Osteoblast (primary cell): Measurements from ENCODE around the gene BAX. TPM values are rescaled to one million over a fixed set of nuclear protein-coding genes. Genes with fewer than 3 reads are reported as not detected.

Experiments
- DNase-seq: peaks from one replicate; pipeline ENCODE4 v3.0.0; 2011; ENCODE audit warnings: low spot score, mixed read lengths; ENCODE audit not compliant: insufficient read length; ENCODE audit errors: missing footprints
- H2AFZ ChIP-seq: 2 replicates; pipeline ENCODE4 v1.6.0; 2011; ENCODE audit warnings: mild to moderate bottlenecking, low read length
- H3K27ac ChIP-seq: 2 replicates; pipeline ENCODE4 v1.5.1; 2011; ENCODE audit warnings: mild to moderate bottlenecking, low read depth, low read length, moderate library complexity
- H3K27me3 ChIP-seq: 2 replicates; pipeline ENCODE4 v1.6.0; 2012; ENCODE audit warnings: mild to moderate bottlenecking, control low read depth, inconsistent platforms, low read length, moderate library complexity; ENCODE audit not compliant: insufficient read depth
- H3K36me3 ChIP-seq: 2 replicates; pipeline ENCODE4 v1.5.1; 2011; ENCODE audit warnings: mild to moderate bottlenecking, low read length, control low read depth, moderate library complexity; ENCODE audit not compliant: insufficient read depth
- H3K4me1 ChIP-seq: 2 replicates; pipeline ENCODE4 v1.5.1; 2011; ENCODE audit warnings: mild to moderate bottlenecking, low read length, control low read depth, moderate library complexity; ENCODE audit not compliant: insufficient read depth
- H3K4me2 ChIP-seq: 2 replicates; pipeline ENCODE4 v1.6.0; 2011; ENCODE audit warnings: mild to moderate bottlenecking, low read length; ENCODE audit not compliant: insufficient read depth
- H3K4me3 ChIP-seq: fragments of 200-600 bp; sonication (generic); 3 replicates; pipeline ENCODE4 v1.5.1; 2012; ENCODE audit warnings: mild to moderate bottlenecking, low read length, inconsistent platforms; ENCODE audit not compliant: insufficient read depth
- H3K79me2 ChIP-seq: 2 replicates; pipeline ENCODE4 v1.6.0; 2012; ENCODE audit warnings: mild to moderate bottlenecking, low read length, control low read depth, inconsistent platforms; ENCODE audit not compliant: insufficient read depth
- H3K9me3 ChIP-seq: 2 replicates; pipeline ENCODE4 v1.5.1; 2011; ENCODE audit warnings: low read depth, low read length, control low read depth
- H4K20me1 ChIP-seq: 2 replicates; pipeline ENCODE4 v1.6.0; 2012; ENCODE audit warnings: mild to moderate bottlenecking, low read length, control low read depth; ENCODE audit not compliant: insufficient read depth
- CTCF ChIP-seq: IDR thresholded peaks from 2 replicates; pipeline ENCODE4 v1.5.1; 2011; ENCODE audit warnings: mild to moderate bottlenecking, low read depth, low read length, moderate library complexity; ENCODE audit errors: extremely low read depth
- total RNA-seq: library from RNA; depleted of rRNA; stranded (reverse); fragments of >200 nt; gene quantifications from 2 replicates; pipeline ENCODE4 v1.2.3, GENCODE V29; 2012

BAX gene
- total RNA-seq, 1 donor = 78.9 TPM

- no peaks in the 10 kb centered on the region for H3K36me3 ChIP-seq
- no peaks in the 10 kb centered on the region for H4K20me1 ChIP-seq
- H3K4me1 ChIP-seq = no peaks in the 10 kb centered on the region
- H3K9me3 ChIP-seq = peaks cover 6% of the 10 kb centered on the region
- H3K27me3 ChIP-seq = no peaks in the 10 kb centered on the region
- no peak overlapping the region for H2AFZ ChIP-seq
- no peaks in the 10 kb centered on the region for H3K79me2 ChIP-seq
- TF ChIP-seq CTCF = no peak
- no peak overlapping the region for H3K4me2 ChIP-seq
- DNase-seq = no peak
- no peak overlapping the region for H3K4me3 ChIP-seq
- H3K27ac ChIP-seq = no peak overlapping the region
These were observed 11.6 kb upstream of the BAX start for GRCh38 chr19:48943081-48943480.

GRCh38 chr19:48945415-48945814 lies 9.3 kb upstream of the BAX start:
- H3K4me2 ChIP-seq = no peak overlapping the region
- no peaks in the 10 kb centered on the region for H3K4me1 ChIP-seq
- no peaks in the 10 kb centered on the region for H3K36me3 ChIP-seq
- H3K4me3 ChIP-seq = no peak overlapping the region
- H3K79me2 ChIP-seq = no peaks in the 10 kb centered on the region
- H3K27ac ChIP-seq = no peak overlapping the region
- DNase-seq = peak; percentile 48
- no peak for TF ChIP-seq CTCF
- peaks cover 6% of the 10 kb centered on the region for H3K9me3 ChIP-seq
- H2AFZ ChIP-seq = no peak overlapping the region
- H4K20me1 ChIP-seq = no peaks in the 10 kb centered on the region
- H3K27me3 ChIP-seq = no peaks in the 10 kb centered on the region

- Histone ChIP-seq H3K27me3 (no peaks in the 10 kb centered on the region), H3K36me3 (no peaks in the 10 kb centered on the region), H3K4me1 (no peaks in the 10 kb centered on the region), H3K9me3 (peaks cover 6% of the 10 kb centered on the region), H2AFZ (no peak overlapping the region), H3K79me2 (no peaks in the 10 kb centered on the region), H3K27ac (no peak overlapping the region), H4K20me1 (no peaks in the 10 kb centered on the region), H3K4me3 (no peak overlapping the region), H3K4me2 (no peak overlapping the region)
- DNase-seq = no peak
- no peak for TF ChIP-seq CTCF
These were observed 8.9 kb upstream of the BAX start for GRCh38 chr19:48945817-48946216.

GRCh38 chr19:48946463-48947257 lies 8.0 kb upstream of the BAX start:
- Histone ChIP-seq H3K9me3 (peaks cover 3% of the 10 kb centered on the region), H3K79me2 (no peaks in the 10 kb centered on the region), H2AFZ (no peak overlapping the region)

More at GRCh38 chr19:48946463-48947257, 8.0 kb upstream of the BAX start:
- H3K27me3 ChIP-seq = no peaks in the 10 kb centered on the region
- H3K4me1 ChIP-seq = no peaks in the 10 kb centered on the region
- H4K20me1 ChIP-seq = no peaks in the 10 kb centered on the region
- H3K4me3 ChIP-seq = no peak overlapping the region
- H3K27ac ChIP-seq = no peak overlapping the region
- H3K36me3 ChIP-seq = no peaks in the 10 kb centered on the region
- no peak for DNase-seq
- TF ChIP-seq CTCF = no peak
- no peak overlapping the region for H3K4me2 ChIP-seq
